ENCODE data around the gene GRID2. TPM values are rescaled to one million over a fixed set of nuclear protein-coding genes. Genes with fewer than 3 reads are reported as not detected.
A peak's percentile ranks its signal among the peaks of the same experiment; 100 is the strongest.

GRID2 gene
- total and polyA plus RNA-seq, 2 of the 13 experiments (the other 11 are each of a cell fraction or from before 2014, with no cell fraction given), result not detected

GRCh38 chr4:92969650-92970379, 666.0 kb downstream of the GRID2 start (continued):
- TF ChIP-seq, protein P1, sequence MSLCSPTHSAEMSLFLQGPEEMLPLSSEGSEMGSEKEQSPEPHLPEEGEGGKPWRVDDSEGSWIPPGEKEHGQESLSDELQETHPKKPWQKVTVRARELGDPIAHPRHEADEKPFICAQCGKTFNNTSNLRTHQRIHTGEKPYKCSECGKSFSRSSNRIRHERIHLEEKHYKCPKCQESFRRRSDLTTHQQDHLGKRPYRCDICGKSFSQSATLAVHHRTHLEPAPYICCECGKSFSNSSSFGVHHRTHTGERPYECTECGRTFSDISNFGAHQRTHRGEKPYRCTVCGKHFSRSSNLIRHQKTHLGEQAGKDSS (CRISPR knock-in tag; IDR thresholded peaks at IDR 0.05; ENCODE audit: borderline replicate concordance, low read depth), result no peak
- TF ChIP-seq ZMYM4 (CRISPR knock-in tag; IDR thresholded peaks at IDR 0.05) (no peak; the same call in 1 of the 2 replicates), HOMEZ (CRISPR knock-in tag; IDR thresholded peaks at IDR 0.05; ENCODE audit: low read depth) (peak; percentile 91), ATAD3A (CRISPR knock-in tag; IDR thresholded peaks at IDR 0.05) (no peak), TCF12 (IDR thresholded peaks at IDR 0.05) (no peak), TCF12 (CRISPR knock-in tag; IDR thresholded peaks at IDR 0.05) (no peak), FOSL1 (CRISPR knock-in tag; IDR thresholded peaks at IDR 0.05; ENCODE audit: borderline replicate concordance) (peak; percentile 76; the same call in 1 of the 2 replicates), ELF3 (CRISPR knock-in tag; IDR thresholded peaks at IDR 0.05) (peak; percentile 51; the same call in 1 of the 2 replicates), ZNF878 (CRISPR knock-in tag; IDR thresholded peaks at IDR 0.05) (no peak; the same call in 1 of the 2 replicates), ZNF687 (CRISPR knock-in tag; IDR thresholded peaks at IDR 0.05) (no peak), ZNF484 (CRISPR knock-in tag; IDR thresholded peaks at IDR 0.05; ENCODE audit: borderline replicate concordance, low read depth) (no peak), TAF15 (IDR thresholded peaks at IDR 0.05; ENCODE audit: low read depth, low read length, poor library complexity, severe bottlenecking) (no peak), PRMT3 (CRISPR knock-in tag; IDR thresholded peaks at IDR 0.05; ENCODE audit: borderline replicate concordance, low read depth) (no peak), SRSF1 (optimal IDR thresholded peaks at IDR 0.05; ENCODE audit: low read depth, low read length) (no peak), ZNF614 (CRISPR knock-in tag; IDR thresholded peaks at IDR 0.05; ENCODE audit: borderline replicate concordance) (peak; percentile 61; the same call in 1 of the 2 replicates)
- TF ChIP-seq, protein P2, sequence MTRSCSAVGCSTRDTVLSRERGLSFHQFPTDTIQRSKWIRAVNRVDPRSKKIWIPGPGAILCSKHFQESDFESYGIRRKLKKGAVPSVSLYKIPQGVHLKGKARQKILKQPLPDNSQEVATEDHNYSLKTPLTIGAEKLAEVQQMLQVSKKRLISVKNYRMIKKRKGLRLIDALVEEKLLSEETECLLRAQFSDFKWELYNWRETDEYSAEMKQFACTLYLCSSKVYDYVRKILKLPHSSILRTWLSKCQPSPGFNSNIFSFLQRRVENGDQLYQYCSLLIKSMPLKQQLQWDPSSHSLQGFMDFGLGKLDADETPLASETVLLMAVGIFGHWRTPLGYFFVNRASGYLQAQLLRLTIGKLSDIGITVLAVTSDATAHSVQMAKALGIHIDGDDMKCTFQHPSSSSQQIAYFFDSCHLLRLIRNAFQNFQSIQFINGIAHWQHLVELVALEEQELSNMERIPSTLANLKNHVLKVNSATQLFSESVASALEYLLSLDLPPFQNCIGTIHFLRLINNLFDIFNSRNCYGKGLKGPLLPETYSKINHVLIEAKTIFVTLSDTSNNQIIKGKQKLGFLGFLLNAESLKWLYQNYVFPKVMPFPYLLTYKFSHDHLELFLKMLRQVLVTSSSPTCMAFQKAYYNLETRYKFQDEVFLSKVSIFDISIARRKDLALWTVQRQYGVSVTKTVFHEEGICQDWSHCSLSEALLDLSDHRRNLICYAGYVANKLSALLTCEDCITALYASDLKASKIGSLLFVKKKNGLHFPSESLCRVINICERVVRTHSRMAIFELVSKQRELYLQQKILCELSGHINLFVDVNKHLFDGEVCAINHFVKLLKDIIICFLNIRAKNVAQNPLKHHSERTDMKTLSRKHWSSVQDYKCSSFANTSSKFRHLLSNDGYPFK (CRISPR knock-in tag; IDR thresholded peaks at IDR 0.05; ENCODE audit: borderline replicate concordance), result no peak
- TF ChIP-seq, protein P3, sequence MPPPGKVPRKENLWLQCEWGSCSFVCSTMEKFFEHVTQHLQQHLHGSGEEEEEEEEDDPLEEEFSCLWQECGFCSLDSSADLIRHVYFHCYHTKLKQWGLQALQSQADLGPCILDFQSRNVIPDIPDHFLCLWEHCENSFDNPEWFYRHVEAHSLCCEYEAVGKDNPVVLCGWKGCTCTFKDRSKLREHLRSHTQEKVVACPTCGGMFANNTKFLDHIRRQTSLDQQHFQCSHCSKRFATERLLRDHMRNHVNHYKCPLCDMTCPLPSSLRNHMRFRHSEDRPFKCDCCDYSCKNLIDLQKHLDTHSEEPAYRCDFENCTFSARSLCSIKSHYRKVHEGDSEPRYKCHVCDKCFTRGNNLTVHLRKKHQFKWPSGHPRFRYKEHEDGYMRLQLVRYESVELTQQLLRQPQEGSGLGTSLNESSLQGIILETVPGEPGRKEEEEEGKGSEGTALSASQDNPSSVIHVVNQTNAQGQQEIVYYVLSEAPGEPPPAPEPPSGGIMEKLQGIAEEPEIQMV (CRISPR knock-in tag; IDR thresholded peaks at IDR 0.05; ENCODE audit: low read depth), result no peak

Measured in HepG2 (cell line).